H9 (cell line): ENCODE results near the gene TUFT1. TPM values are rescaled to one million over a fixed set of nuclear protein-coding genes. Genes with fewer than 3 reads are reported as not detected.

Experiments used
- DNase-seq: peaks from one replicate; pipeline ENCODE4 v3.0.0-alpha.2; 2017
- H2AFZ ChIP-seq: one replicate; pipeline ENCODE4 v1.6.1; 2013; ENCODE audit warnings: mild to moderate bottlenecking, low read length, control low read depth, moderate library complexity
- H2AK5ac ChIP-seq: 2 replicates; pipeline ENCODE4 v1.6.1; 2013; ENCODE audit warnings: low read length, control low read depth, mixed read lengths; ENCODE audit not compliant: insufficient read length
- H2BK120ac ChIP-seq: one replicate; pipeline ENCODE4 v1.6.1; 2013; ENCODE audit warnings: low read depth, mild to moderate bottlenecking, low read length, control low read depth, inconsistent platforms; ENCODE audit not compliant: poor library complexity, severe bottlenecking
- H2BK12ac ChIP-seq: 2 replicates; pipeline ENCODE4 v1.6.1; 2013; ENCODE audit warnings: low read length, control low read depth, mixed read lengths, low read depth; ENCODE audit not compliant: insufficient read length
- H2BK15ac ChIP-seq: 2 replicates; pipeline ENCODE4 v1.6.1; 2013; ENCODE audit warnings: low read depth, low read length, control low read depth
- H2BK20ac ChIP-seq: one replicate; pipeline ENCODE4 v1.6.1; 2013; ENCODE audit warnings: low read depth, mild to moderate bottlenecking, low read length, control low read depth, inconsistent platforms; ENCODE audit not compliant: poor library complexity, severe bottlenecking
- H2BK5ac ChIP-seq: 2 replicates; pipeline ENCODE4 v1.6.1; 2013; ENCODE audit warnings: low read length, control low read depth, mixed read lengths; ENCODE audit not compliant: insufficient read length
- H3K14ac ChIP-seq: 2 replicates; pipeline ENCODE4 v1.6.1; 2013; ENCODE audit warnings: low read length, control low read depth; ENCODE audit not compliant: insufficient read depth
- H3K18ac ChIP-seq: 2 replicates; pipeline ENCODE4 v1.6.1; 2013; ENCODE audit warnings: low read depth, mild to moderate bottlenecking, mixed read lengths, low read length, control low read depth; ENCODE audit not compliant: insufficient read length
- H3K23ac ChIP-seq: 2 replicates; pipeline ENCODE4 v1.6.1; 2013; ENCODE audit warnings: low read length, control low read depth, mixed read lengths, low read depth; ENCODE audit not compliant: insufficient read length
- H3K23me2 ChIP-seq: 2 replicates; pipeline ENCODE4 v1.6.1; 2013; ENCODE audit warnings: low read depth, mild to moderate bottlenecking, mixed read lengths, low read length, control low read depth; ENCODE audit not compliant: insufficient read length, poor library complexity, severe bottlenecking
- H3K27ac ChIP-seq: 2 replicates; pipeline ENCODE4 v1.5.1; 2013; ENCODE audit warnings: low read length, control low read depth, mixed read lengths, low read depth; ENCODE audit not compliant: insufficient read length
- H3K27me3 ChIP-seq: 2 replicates; pipeline ENCODE4 v1.6.1; 2013; ENCODE audit warnings: low read length, control low read depth, inconsistent platforms; ENCODE audit not compliant: insufficient read depth
- H3K4ac ChIP-seq: 2 replicates; pipeline ENCODE4 v1.6.1; 2013; ENCODE audit warnings: low read depth, mild to moderate bottlenecking, control low read depth, inconsistent platforms, low read length, moderate library complexity
- H3K4me1 ChIP-seq: 2 replicates; pipeline ENCODE4 v1.6.1; 2013; ENCODE audit warnings: low read length, control low read depth, inconsistent platforms; ENCODE audit not compliant: insufficient read depth
- H3K4me2 ChIP-seq: 2 replicates; pipeline ENCODE4 v1.6.1; 2013; ENCODE audit warnings: low read length, control low read depth, mixed read lengths; ENCODE audit not compliant: insufficient read length, insufficient read depth
- H3K56ac ChIP-seq: 2 replicates; pipeline ENCODE4 v1.6.1; 2013; ENCODE audit warnings: low read depth, mild to moderate bottlenecking, mixed read lengths, low read length, control low read depth; ENCODE audit not compliant: insufficient read length
- H3K79me1 ChIP-seq: 2 replicates; pipeline ENCODE4 v1.6.1; 2013; ENCODE audit warnings: low read depth, mild to moderate bottlenecking, moderate library complexity, low read length, control low read depth, inconsistent platforms; ENCODE audit not compliant: insufficient read depth, poor library complexity, severe bottlenecking
- H3K79me2 ChIP-seq: 2 replicates; pipeline ENCODE4 v1.6.1; 2013; ENCODE audit warnings: low read length, control low read depth, inconsistent platforms; ENCODE audit not compliant: insufficient read depth
- H3K9ac ChIP-seq: 2 replicates; pipeline ENCODE4 v1.6.1; 2013; ENCODE audit warnings: low read length, control low read depth, mixed read lengths; ENCODE audit not compliant: insufficient read length; ENCODE audit errors: extremely low read depth
- H3K9me3 ChIP-seq: one replicate; pipeline ENCODE4 v1.6.1; 2013; ENCODE audit warnings: low read depth, low read length, inconsistent platforms; ENCODE audit not compliant: control insufficient read depth
- H3T11ph ChIP-seq: one replicate; pipeline ENCODE4 v1.6.1; 2013; ENCODE audit warnings: mild to moderate bottlenecking, low read length, control low read depth, inconsistent platforms
- H4K20me1 ChIP-seq: one replicate; pipeline ENCODE4 v1.6.1; 2013; ENCODE audit not compliant: control insufficient read depth, insufficient read length, insufficient read depth
- H4K5ac ChIP-seq: 2 replicates; pipeline ENCODE4 v1.6.1; 2013; ENCODE audit warnings: low read depth, mild to moderate bottlenecking, mixed read lengths, low read length, control low read depth; ENCODE audit not compliant: insufficient read length
- H4K8ac ChIP-seq: replicated peaks from 2 replicates; pipeline ENCODE4 v1.6.1; 2013; ENCODE audit warnings: low read length, control low read depth, mixed read lengths, low read depth; ENCODE audit not compliant: insufficient read length
- H4K91ac ChIP-seq: 2 replicates; pipeline ENCODE4 v1.6.1; 2013; ENCODE audit warnings: low read depth, mild to moderate bottlenecking, moderate library complexity, mixed read lengths, low read length, control low read depth; ENCODE audit not compliant: insufficient read length
- H3K27ac Mint-ChIP-seq, 3 experiments: 2 replicates in 2 of 3; 3 replicates in 1 of 3; pipeline ENCODE4 v1.8.0; 2020 to 2021; ENCODE audit warnings: mixed read lengths in 3 of 3, mild to moderate bottlenecking in 1 of 3, moderate library complexity in 1 of 3
- H3K27me3 Mint-ChIP-seq: 2 replicates; pipeline ENCODE4 v1.8.0; 2021; ENCODE audit warnings: low read depth, mild to moderate bottlenecking, moderate library complexity, mixed read lengths
- H3K36me3 Mint-ChIP-seq, 3 experiments: 2 replicates in 2 of 3; 3 replicates in 1 of 3; pipeline ENCODE4 v1.8.0; 2020 to 2021; ENCODE audit warnings: low read depth in 3 of 3, mixed read lengths in 3 of 3; ENCODE audit not compliant: insufficient read depth in 1 of 3
- H3K4me1 Mint-ChIP-seq, 2 experiments: 2 replicates each; pipeline ENCODE4 v1.8.0; 2020; ENCODE audit warnings: mixed read lengths in 2 of 2
- H3K4me3 Mint-ChIP-seq, 2 experiments: 2 replicates in 1 of 2; 3 replicates in 1 of 2; pipeline ENCODE4 v1.8.0; 2020 to 2021; ENCODE audit warnings: mild to moderate bottlenecking in 2 of 2, mixed read lengths in 2 of 2, moderate library complexity in 1 of 2
- H3K9me3 Mint-ChIP-seq, 2 experiments: 2 replicates in 1 of 2; 3 replicates in 1 of 2; pipeline ENCODE4 v1.8.0; 2020; ENCODE audit warnings: mild to moderate bottlenecking in 2 of 2, mixed read lengths in 2 of 2, moderate library complexity in 1 of 2
- WGBS: extraction: QIAGEN DNeasy Blood & Tissue Kit; methylation state at CpG from one replicate; pipeline ENCODE4 v1.1.7; 2013; ENCODE audit warnings: missing lambda C conversion rate, low lambda C conversion rate, mixed read lengths; ENCODE audit not compliant: insufficient read length; ENCODE audit errors: extremely low coverage; 5-methylcytosine and 5-hydroxymethylcytosine counted together
- total RNA-seq: library from RNA; stranded (reverse); gene quantifications from 2 replicates; pipeline ENCODE4 v1.2.1, GENCODE V29; 2021
- TF ChIP-seq, protein P1 (sequence below): fragments of 200-600 bp; sonication (generic); conservative IDR thresholded peaks from 3 replicates; pipeline ENCODE4 v1.8.0; 2021; ENCODE audit warnings: antibody characterized with exemption, mild to moderate bottlenecking

TUFT1 gene
- total RNA-seq, 1 experiment from 2014 or later: 6.2 TPM

- no peak overlapping the region for H3K18ac ChIP-seq
- H2BK15ac ChIP-seq: no peak overlapping the region
- no peak overlapping the region for H2AFZ ChIP-seq
- Mint-ChIP-seq H3K27me3 (no peaks in the 10 kb centered on the region), H3K9me3 (peaks cover under 1 to 2% of the 10 kb centered on the region in 2 experiments; a peak in 4 of 5 replicates), H3K36me3 (peaks cover 2 to 20% (median 4%) of the 10 kb centered on the region in 3 experiments; a peak in 5 of 7 replicates), H3K4me1 (peaks cover 5 to 13% of the 10 kb centered on the region in 2 experiments), H3K4me3 (no peak overlapping the region), H3K27ac (peak overlapping the region in 1 of 3 experiments; percentile 53; a peak in 1 of 7 replicates)
- no CpG with 5 or more reads among the region's 1 CpG for WGBS
- TF ChIP-seq, protein P1, sequence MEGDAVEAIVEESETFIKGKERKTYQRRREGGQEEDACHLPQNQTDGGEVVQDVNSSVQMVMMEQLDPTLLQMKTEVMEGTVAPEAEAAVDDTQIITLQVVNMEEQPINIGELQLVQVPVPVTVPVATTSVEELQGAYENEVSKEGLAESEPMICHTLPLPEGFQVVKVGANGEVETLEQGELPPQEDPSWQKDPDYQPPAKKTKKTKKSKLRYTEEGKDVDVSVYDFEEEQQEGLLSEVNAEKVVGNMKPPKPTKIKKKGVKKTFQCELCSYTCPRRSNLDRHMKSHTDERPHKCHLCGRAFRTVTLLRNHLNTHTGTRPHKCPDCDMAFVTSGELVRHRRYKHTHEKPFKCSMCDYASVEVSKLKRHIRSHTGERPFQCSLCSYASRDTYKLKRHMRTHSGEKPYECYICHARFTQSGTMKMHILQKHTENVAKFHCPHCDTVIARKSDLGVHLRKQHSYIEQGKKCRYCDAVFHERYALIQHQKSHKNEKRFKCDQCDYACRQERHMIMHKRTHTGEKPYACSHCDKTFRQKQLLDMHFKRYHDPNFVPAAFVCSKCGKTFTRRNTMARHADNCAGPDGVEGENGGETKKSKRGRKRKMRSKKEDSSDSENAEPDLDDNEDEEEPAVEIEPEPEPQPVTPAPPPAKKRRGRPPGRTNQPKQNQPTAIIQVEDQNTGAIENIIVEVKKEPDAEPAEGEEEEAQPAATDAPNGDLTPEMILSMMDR: no peak
- no peak overlapping the region for H2BK5ac ChIP-seq
- H2BK20ac ChIP-seq: no peak overlapping the region
- H3K9me3 ChIP-seq: no peaks in the 10 kb centered on the region
- no peaks in the 10 kb centered on the region for H3K4me1 ChIP-seq
- H4K20me1 ChIP-seq: no peaks in the 10 kb centered on the region
- no peak overlapping the region for H3K9ac ChIP-seq
- H4K5ac ChIP-seq: no peak overlapping the region
- H3T11ph ChIP-seq: no peak overlapping the region
- H3K79me1 ChIP-seq: no peaks in the 10 kb centered on the region
- no peak overlapping the region for H2AK5ac ChIP-seq
- H3K4ac ChIP-seq: no peak overlapping the region
- no peaks in the 10 kb centered on the region for H3K79me2 ChIP-seq
- no peak overlapping the region for H2BK120ac ChIP-seq
- no peak overlapping the region for H4K8ac ChIP-seq
- H3K14ac ChIP-seq: no peak overlapping the region
- H2BK12ac ChIP-seq: no peak overlapping the region
- H3K4me2 ChIP-seq: no peak overlapping the region
- no peak overlapping the region for H4K91ac ChIP-seq
- H3K27ac ChIP-seq: no peak overlapping the region
- no peaks in the 10 kb centered on the region for H3K27me3 ChIP-seq
- no peak overlapping the region for H3K23ac ChIP-seq
- H3K56ac ChIP-seq: no peak overlapping the region
- no peak for DNase-seq
- no peaks in the 10 kb centered on the region for H3K23me2 ChIP-seq
These were observed 45.5 kb downstream of the TUFT1 start for GRCh38 chr1:151585622-151586021.
